Fibroblast of mammary gland (primary cell): ENCODE measurements around the gene CIP2A.

Experiments
- DNase-seq: peaks from one replicate; pipeline ENCODE4 v3.0.0-alpha.2; 2010; ENCODE audit warnings: low read depth
- H3K4me3 ChIP-seq: 2 replicates; pipeline ENCODE4 v1.5.1; 2011; ENCODE audit warnings: low read depth, mild to moderate bottlenecking, low read length, moderate library complexity; ENCODE audit not compliant: control insufficient read depth
- CTCF ChIP-seq: conservative IDR thresholded peaks from 2 replicates; pipeline ENCODE4 v1.5.1; 2011; ENCODE audit warnings: low read depth, low read length, inconsistent platforms; ENCODE audit not compliant: control insufficient read depth, insufficient read depth

CIP2A gene

GRCh38 chr3:108565506-108565905, 23.7 kb downstream of the CIP2A start:
- TF ChIP-seq CTCF, result no peak
- H3K4me3 ChIP-seq, result no peak overlapping the region
- no peak for DNase-seq

DNA sequence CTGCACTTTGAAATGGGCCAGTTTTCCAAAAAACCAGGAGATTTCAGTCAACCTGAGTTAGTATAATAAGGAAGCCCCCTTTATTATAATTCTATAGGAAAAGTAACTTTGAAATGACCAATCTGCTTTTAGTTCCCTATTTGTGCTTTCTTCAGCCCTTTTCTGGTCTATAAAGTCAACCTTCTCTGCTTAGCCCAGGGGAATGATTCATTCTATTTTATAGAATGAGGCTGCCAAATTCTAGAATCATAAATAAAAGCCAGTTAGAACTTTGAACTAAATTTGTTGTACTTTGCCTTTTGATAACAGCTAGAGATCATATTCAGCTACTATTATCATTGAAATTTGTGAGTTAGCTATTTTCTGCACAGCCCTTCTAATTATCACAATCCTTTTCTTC, 24.7 kb downstream of the CIP2A start:
- TF ChIP-seq CTCF, result no peak
- no peak overlapping the region for H3K4me3 ChIP-seq
- no peak for DNase-seq

DNA sequence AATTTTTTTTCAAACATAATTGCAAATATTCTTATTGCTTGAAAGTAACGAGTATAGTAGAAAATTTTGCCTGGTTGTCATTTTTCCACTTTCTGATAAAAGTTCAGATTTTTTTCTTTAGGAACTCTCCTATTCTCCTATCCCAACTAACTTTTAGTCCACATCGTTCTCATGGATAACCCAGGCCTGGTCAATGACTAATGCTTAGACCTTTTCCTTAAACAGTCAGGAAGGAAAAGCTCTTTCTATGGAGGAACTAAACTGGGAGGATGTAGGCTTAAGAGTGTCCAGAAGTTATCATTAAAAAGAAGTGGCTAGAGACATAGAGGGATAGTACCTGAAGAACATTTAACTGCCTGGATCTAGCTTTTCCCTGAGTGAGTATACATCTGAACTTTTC, 26.7 kb downstream of the CIP2A start:
- TF ChIP-seq CTCF, result no peak
- DNase-seq, result no peak
- H3K4me3 ChIP-seq, result no peak overlapping the region

DNA sequence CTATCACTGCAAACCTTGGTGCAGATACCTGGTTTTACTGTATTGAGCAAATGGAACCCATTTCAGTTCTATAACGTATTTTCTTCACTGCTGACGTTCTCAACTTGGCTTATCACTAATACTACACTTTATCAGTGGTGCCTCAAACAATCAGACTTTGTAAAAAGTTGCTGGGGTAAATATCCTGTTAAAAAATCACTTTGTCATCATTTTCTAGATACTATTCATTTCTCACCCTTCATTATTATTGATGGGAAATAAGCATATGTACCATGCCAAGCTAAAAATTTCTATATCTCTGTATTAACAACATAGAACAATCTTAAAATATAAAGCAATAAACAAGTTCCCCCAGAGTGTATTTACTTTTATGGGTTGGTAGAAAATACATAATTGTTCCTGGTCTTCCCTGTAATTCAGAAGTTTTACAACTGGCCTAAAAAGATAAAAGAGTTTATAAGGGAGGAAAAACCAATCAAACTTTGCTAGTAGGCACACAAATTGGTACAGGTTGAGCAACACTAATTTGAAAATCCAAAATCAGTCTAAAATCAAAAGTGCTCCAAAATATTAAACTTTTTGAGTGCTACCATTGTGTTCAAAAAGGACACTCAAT, 33.2 kb downstream of the CIP2A start:
- TF ChIP-seq CTCF, result no peak

GRCh38 chr3:108554913-108555571, 34.2 kb downstream of the CIP2A start:
- no peak overlapping the region for H3K4me3 ChIP-seq
- no peak for DNase-seq
- no peak for TF ChIP-seq CTCF

More for the DNA sequence above, 33.2 kb downstream of the CIP2A start:
- no peak for DNase-seq
- H3K4me3 ChIP-seq, result no peak overlapping the region

GRCh38 chr3:108554229-108554628, 35.0 kb downstream of the CIP2A start:
- no peak for DNase-seq
- no peak for TF ChIP-seq CTCF
- no peak overlapping the region for H3K4me3 ChIP-seq
